Uterus (tissue), 2 donors: ENCODE data around the gene DMGDH.

ENCODE experiments used
- POLR2A ChIP-seq, 2 donors: fragments of 450-650 bp; IDR thresholded peaks; one replicate each; pipeline ENCODE4 v1.6.1; 2016; ENCODE audit warnings: antibody characterized with exemption in 2 of 2, mild to moderate bottlenecking in 1 of 2, moderate library complexity in 1 of 2
- TF ChIP-seq, protein P1 (sequence below), 4 experiments: fragments of 200-600 bp in 2 of 4; fragments of 450-650 bp in 2 of 4; sonication (generic) in 2 of 4; IDR thresholded peaks; one replicate each; pipeline ENCODE4 v1.5.1; 2016 to 2019; ENCODE audit warnings: antibody characterized with exemption in 4 of 4, mild to moderate bottlenecking in 2 of 4, moderate library complexity in 1 of 4

DNA sequence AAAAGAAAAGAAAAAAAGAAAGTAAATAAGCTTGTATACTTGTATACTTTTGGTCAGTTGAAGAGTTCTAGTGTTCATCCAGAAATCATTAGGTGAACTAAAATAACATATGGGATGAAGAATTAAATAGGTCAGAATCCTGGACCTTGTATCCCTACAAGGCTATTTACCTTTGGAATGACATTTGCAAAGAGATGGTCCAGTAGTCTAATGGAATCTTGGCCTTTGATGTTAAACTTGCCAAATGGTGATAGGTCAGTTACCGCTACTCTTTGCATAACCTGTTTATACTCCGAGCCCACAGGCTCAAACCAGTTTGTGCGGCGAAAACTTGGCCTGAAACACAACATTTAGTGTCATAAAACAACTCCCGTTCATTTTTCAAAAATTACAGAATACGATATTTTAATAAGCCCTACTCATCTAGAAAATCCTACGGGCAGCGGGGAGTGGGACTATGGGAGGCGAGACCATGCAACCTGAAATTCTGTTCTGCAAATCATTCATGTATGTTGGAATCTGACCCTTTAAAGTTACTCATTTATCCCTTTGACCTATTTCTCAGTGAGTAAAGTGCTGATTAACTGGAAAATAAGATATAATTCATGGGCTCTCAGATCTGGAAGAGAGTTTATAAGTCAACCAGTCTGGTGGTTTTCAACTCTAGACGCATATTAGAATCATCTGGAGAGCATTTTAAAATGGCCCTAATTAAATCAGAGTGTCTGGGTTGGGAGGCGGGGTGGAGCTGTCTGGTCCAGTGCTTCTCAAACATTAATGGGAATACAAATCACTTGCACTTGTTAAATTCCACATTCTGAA is 38.6 kb downstream of the DMGDH start:
- TF ChIP-seq POLR2A (IDR thresholded peaks at IDR 0.05): no peak
- TF ChIP-seq, protein P1, sequence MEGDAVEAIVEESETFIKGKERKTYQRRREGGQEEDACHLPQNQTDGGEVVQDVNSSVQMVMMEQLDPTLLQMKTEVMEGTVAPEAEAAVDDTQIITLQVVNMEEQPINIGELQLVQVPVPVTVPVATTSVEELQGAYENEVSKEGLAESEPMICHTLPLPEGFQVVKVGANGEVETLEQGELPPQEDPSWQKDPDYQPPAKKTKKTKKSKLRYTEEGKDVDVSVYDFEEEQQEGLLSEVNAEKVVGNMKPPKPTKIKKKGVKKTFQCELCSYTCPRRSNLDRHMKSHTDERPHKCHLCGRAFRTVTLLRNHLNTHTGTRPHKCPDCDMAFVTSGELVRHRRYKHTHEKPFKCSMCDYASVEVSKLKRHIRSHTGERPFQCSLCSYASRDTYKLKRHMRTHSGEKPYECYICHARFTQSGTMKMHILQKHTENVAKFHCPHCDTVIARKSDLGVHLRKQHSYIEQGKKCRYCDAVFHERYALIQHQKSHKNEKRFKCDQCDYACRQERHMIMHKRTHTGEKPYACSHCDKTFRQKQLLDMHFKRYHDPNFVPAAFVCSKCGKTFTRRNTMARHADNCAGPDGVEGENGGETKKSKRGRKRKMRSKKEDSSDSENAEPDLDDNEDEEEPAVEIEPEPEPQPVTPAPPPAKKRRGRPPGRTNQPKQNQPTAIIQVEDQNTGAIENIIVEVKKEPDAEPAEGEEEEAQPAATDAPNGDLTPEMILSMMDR (IDR thresholded peaks at IDR 0.05): no peak
